GM12878 (cell line): ENCODE measurements around the gene TMEM17. TPM values are rescaled to one million over a fixed set of nuclear protein-coding genes. Genes with fewer than 3 reads are reported as not detected.

ENCODE experiments used
- ATAC-seq: fragments of 200-7000 bp; cut with Tn5 transposase; 3 replicates; pipeline ENCODE4 v1.9.1; 2020; ENCODE audit warnings: mild to moderate bottlenecking, moderate library complexity
- BruUV-seq: library from RNA; stranded (reverse); fragments of 400-500 nt; replicated peaks from 2 replicates; lab custom pipeline; 2021; lab: Mats Ljungman, UMichigan
- CTCF ChIA-PET: fragments of 300-600 bp; sonication (Branson Sonifier 250); formaldehyde crosslinking; extraction: SDS; loops from one replicate; lab custom pipeline; 2021; ENCODE audit warnings: inconsistent platforms; lab: Yijun Ruan, JAX
- POLR2A ChIA-PET: fragments of 350-600 bp; formaldehyde crosslinking; extraction: SDS; loops from one replicate; lab custom pipeline; 2021; ENCODE audit warnings: inconsistent platforms; lab: Charles Lee
- RAD21 ChIA-PET: fragments of 300-600 bp; sonication (Branson Sonifier 250); formaldehyde crosslinking; loops from one replicate; lab custom pipeline; 2023; ENCODE audit warnings: antibody characterized with exemption; ENCODE audit not compliant: unreplicated experiment; lab: Charles Lee
- SMC1A ChIA-PET: fragments of 300-600 bp; sonication (Branson Sonifier 250); formaldehyde crosslinking; loops from one replicate; lab custom pipeline; 2023; ENCODE audit not compliant: unreplicated experiment, uncharacterized antibody; lab: Charles Lee
- DNase-seq: peaks from one replicate; pipeline ENCODE4 v3.0.0-alpha.2; 2011; ENCODE audit warnings: low read depth, low spot score
- FAIRE-seq: peaks from 3 replicates; lab custom pipeline; 2011; peaks lifted over from hg19 to GRCh38; lab: Jason Lieb, UNC
- H2AFZ ChIP-seq: 2 replicates; pipeline ENCODE4 v1.6.0; 2011; ENCODE audit warnings: low read depth, low read length, control low read depth; ENCODE audit not compliant: control insufficient read depth
- H3K27ac ChIP-seq: 2 replicates; pipeline ENCODE4 v1.5.1; 2011; ENCODE audit warnings: control low read depth; ENCODE audit not compliant: control insufficient read depth, insufficient read depth
- H3K27me3 ChIP-seq, 2 experiments: replicated peaks in 1 of 2; 2 replicates each; pipeline versions ENCODE4 v1.6.0 to v1.6.1; 2011; ENCODE audit warnings: low read length in 1 of 2; ENCODE audit not compliant: control insufficient read depth in 2 of 2, insufficient read depth in 2 of 2
- H3K36me3 ChIP-seq, 2 experiments: 2 replicates each; pipeline ENCODE4 v1.5.1; 2011; ENCODE audit warnings: low read length in 1 of 2; ENCODE audit not compliant: control insufficient read depth in 2 of 2, insufficient read depth in 2 of 2
- H3K4me1 ChIP-seq: 2 replicates; pipeline ENCODE4 v1.6.1; 2011; ENCODE audit warnings: mild to moderate bottlenecking, low read length, moderate library complexity, mixed read lengths; ENCODE audit not compliant: control insufficient read depth, insufficient read depth
- H3K4me2 ChIP-seq: 2 replicates; pipeline ENCODE4 v1.6.0; 2011; ENCODE audit warnings: control low read depth; ENCODE audit not compliant: control insufficient read depth, insufficient read depth
- H3K4me3 ChIP-seq: fragments of 200-600 bp; sonication (generic); 2 replicates; pipeline ENCODE4 v1.5.1; 2016
- H3K79me2 ChIP-seq: 2 replicates; pipeline ENCODE4 v1.6.0; 2011; ENCODE audit warnings: low read length; ENCODE audit not compliant: control insufficient read depth, insufficient read depth
- H3K9ac ChIP-seq: 2 replicates; pipeline ENCODE4 v1.8.0; 2011; ENCODE audit warnings: low read length, control low read depth, mixed read lengths; ENCODE audit not compliant: control insufficient read depth, insufficient read depth
- H3K9me3 ChIP-seq: replicated peaks from 3 replicates; pipeline ENCODE4 v1.5.1; 2011; ENCODE audit warnings: mild to moderate bottlenecking, low read length; ENCODE audit not compliant: control insufficient read depth, insufficient read depth
- H4K20me1 ChIP-seq: 2 replicates; pipeline ENCODE4 v1.6.0; 2011; ENCODE audit not compliant: control insufficient read depth, insufficient read depth
- CTCF ChIP-seq, 3 experiments: IDR thresholded peaks in 2 of 3; conservative IDR thresholded peaks in 1 of 3; 2 replicates each; pipeline ENCODE4 v1.5.1; 2011; ENCODE audit warnings: low read depth in 3 of 3, low read length in 3 of 3, mild to moderate bottlenecking in 3 of 3, control low read depth in 2 of 3, moderate library complexity in 2 of 3, inconsistent platforms in 1 of 3, mixed read lengths in 1 of 3; ENCODE audit not compliant: control insufficient read depth in 2 of 3, insufficient read depth in 1 of 3; ENCODE audit errors: extremely low read depth in 1 of 3
- FOXM1 ChIP-seq: IDR thresholded peaks from 2 replicates; pipeline ENCODE4 v1.6.1; 2012; ENCODE audit warnings: low read depth, mild to moderate bottlenecking, inconsistent platforms, low read length, moderate library complexity
- KAT2A ChIP-seq: conservative IDR thresholded peaks from 2 replicates; pipeline ENCODE4 v1.6.1; 2011; ENCODE audit warnings: low read depth, low read length; ENCODE audit not compliant: control insufficient read depth
- MTA3 ChIP-seq: IDR thresholded peaks from 2 replicates; pipeline ENCODE4 v1.6.1; 2012; ENCODE audit warnings: low read length, inconsistent platforms, borderline replicate concordance
- MXI1 ChIP-seq: fragments of 150-350 bp; IDR thresholded peaks from 2 replicates; pipeline ENCODE4 v1.6.1; 2011; ENCODE audit warnings: low read depth, mild to moderate bottlenecking, inconsistent platforms, low read length, improper control_type of control experiment
- MYB ChIP-seq: fragments of 150-350 bp; IDR thresholded peaks from 2 replicates; pipeline ENCODE4 v1.6.1; 2014; ENCODE audit warnings: mild to moderate bottlenecking, low read depth, low read length, borderline replicate concordance
- MYC ChIP-seq: IDR thresholded peaks from 2 replicates; pipeline ENCODE4 v1.6.1; 2011; ENCODE audit warnings: mild to moderate bottlenecking, low read length, moderate library complexity, inconsistent platforms; ENCODE audit not compliant: insufficient read depth, insufficient replicate concordance, insufficient read length, severe bottlenecking
- NFIC ChIP-seq: IDR thresholded peaks from 2 replicates; pipeline ENCODE4 v1.6.1; 2012; ENCODE audit warnings: low read depth, mild to moderate bottlenecking, inconsistent platforms, low read length, moderate library complexity
- NR2C2 ChIP-seq: IDR thresholded peaks from 2 replicates; pipeline ENCODE4 v1.6.1; 2011; ENCODE audit warnings: borderline replicate concordance, low read depth; ENCODE audit not compliant: control insufficient read depth, insufficient read length
- RELA ChIP-seq: fragments of 450-650 bp; IDR thresholded peaks from 2 replicates; pipeline ENCODE4 v1.8.0; 2014; ENCODE audit warnings: borderline replicate concordance; ENCODE audit not compliant: partially characterized antibody
- REST ChIP-seq: IDR thresholded peaks from 2 replicates; pipeline ENCODE4 v1.6.1; 2012; ENCODE audit warnings: mild to moderate bottlenecking, low read depth, low read length
- SIX5 ChIP-seq: IDR thresholded peaks from 2 replicates; pipeline ENCODE4 v1.6.1; 2011; ENCODE audit warnings: mild to moderate bottlenecking, low read depth, low read length, moderate library complexity; ENCODE audit not compliant: severe bottlenecking
- SPI1 ChIP-seq: IDR thresholded peaks from 2 replicates; pipeline ENCODE4 v1.6.1; 2011; ENCODE audit warnings: low read depth, mild to moderate bottlenecking, low read length, moderate library complexity, borderline replicate concordance; ENCODE audit not compliant: insufficient read depth
- STAT1 ChIP-seq: fragments of 450-650 bp; conservative IDR thresholded peaks from 2 replicates; pipeline ENCODE4 v1.6.1; 2014; ENCODE audit warnings: antibody characterized with exemption, mild to moderate bottlenecking
- TCF12 ChIP-seq: IDR thresholded peaks from 2 replicates; pipeline ENCODE4 v1.6.1; 2011; ENCODE audit warnings: low read depth, mild to moderate bottlenecking, low read length
- WRNIP1 ChIP-seq: IDR thresholded peaks from 2 replicates; pipeline ENCODE4 v1.6.1; 2011; ENCODE audit warnings: low read depth, low read length, improper control_type of control experiment, borderline replicate concordance
- YBX1 ChIP-seq: fragments of 450-650 bp; IDR thresholded peaks from 2 replicates; pipeline ENCODE4 v1.6.1; 2016; ENCODE audit warnings: antibody characterized with exemption
- ZNF384 ChIP-seq: IDR thresholded peaks from 2 replicates; pipeline ENCODE4 v1.6.1; 2012; ENCODE audit warnings: low read depth, mild to moderate bottlenecking, low read length, improper control_type of control experiment, borderline replicate concordance
- WGBS: methylation state at CpG from one replicate; pipeline ENCODE4 v1.1.6; 2016; ENCODE audit warnings: low lambda C conversion rate; ENCODE audit not compliant: insufficient replicate concordance, insufficient coverage; ENCODE audit errors: missing lambda C conversion rate; 5-methylcytosine and 5-hydroxymethylcytosine counted together
- in situ Hi-C: fragments of 300-500 bp; cut with MboI; formaldehyde crosslinking; loops from 9 replicates; pipeline ENCODE4 v1.14.3; 2018; ENCODE audit warnings: mixed read lengths
- intact Hi-C: fragments of 100-400 bp; cut with micrococcal nuclease; formaldehyde crosslinking; loops from one replicate; pipeline ENCODE4 v1.14.2; 2022; ENCODE audit not compliant: unreplicated experiment
- polyA plus RNA-seq, 11 experiments: library from polyadenylated mRNA; depleted of rRNA in 4 of 11; unstranded in 6 of 11; stranded (reverse) in 5 of 11; fragments of >200 nt; fragmentation: Nextera tagmentation in 4 of 11; fragmentation: Illumina TruSeq in 1 of 11; extraction: Ambion mirVana in 4 of 11; extraction: Trizol in 1 of 11; gene quantifications; 1 replicate in 1 of 11; 2 replicates in 10 of 11; pipeline versions ENCODE4 v1.2.1 to v1.2.3, GENCODE V29; 2011 to 2016; ENCODE audit warnings: inconsistent platforms in 2 of 11, missing spikeins in 2 of 11, low read depth in 1 of 11
- total RNA-seq, 4 experiments: library from RNA; depleted of rRNA in 3 of 4; stranded (reverse); fragments of >200 nt in 3 of 4; fragmentation: Illumina TruSeq in 1 of 4; extraction: Trizol in 1 of 4; gene quantifications; 2 replicates each; pipeline versions ENCODE4 v1.2.1 to v1.2.3, GENCODE V29; 2013 to 2021

TMEM17 gene
- total and polyA plus RNA-seq, 10 of the 15 experiments (the other 5 are each of a cell fraction or from before 2014, with no cell fraction given): 0.87 to 2.6 (median 1.4) TPM

GRCh38 chr2:62550461-62550860, 44.5 kb upstream of the TMEM17 start:
- FAIRE-seq (no peak), ATAC-seq (no peak), DNase-seq (no peak)
- Histone ChIP-seq H3K9me3 (no peaks in the 10 kb centered on the region), H3K4me1 (no peaks in the 10 kb centered on the region), H3K27ac (no peak overlapping the region), H4K20me1 (no peaks in the 10 kb centered on the region), H3K27me3 (no peaks in the 10 kb centered on the region), H3K79me2 (no peaks in the 10 kb centered on the region), H2AFZ (no peak overlapping the region), H3K36me3 (no peaks in the 10 kb centered on the region), H3K9ac (no peak overlapping the region), H3K4me3 (no peak overlapping the region), H3K4me2 (no peak overlapping the region)
- in situ Hi-C loops: no loop called here
- no TSS peak for BruUV-seq
- ChIA-PET POLR2A (no interaction called here), SMC1A (no interaction called here), CTCF (no interaction called here), RAD21 (no interaction called here)
- 37% methylated on average over 2 of the region's 2 CpGs for WGBS
- TF ChIP-seq YBX1 (no peak), ZNF384 (no peak), SIX5 (no peak), MXI1 (no peak), STAT1 (no peak), KAT2A (no peak), NFIC (no peak), REST (no peak), FOXM1 (no peak), CTCF (IDR thresholded peaks at IDR 0.05 in 2 of 3, conservative IDR thresholded peaks at IDR 0.05 in 1 of 3; ENCODE audit: control insufficient read depth in 2 of 3, extremely low read depth in 1 of 3, insufficient read depth in 1 of 3, low read depth in 3 of 3, low read length in 3 of 3) (no peak), WRNIP1 (no peak), TCF12 (no peak), MYC (no peak), MTA3 (no peak), SPI1 (no peak), NR2C2 (no peak), RELA (no peak), MYB (no peak)
- intact Hi-C loops: no loop called here
